Skeletal muscle satellite cell (primary cell): Measurements from ENCODE around the gene FCN1.

ENCODE experiments used
- H3K27me3 ChIP-seq: 2 replicates; pipeline ENCODE4 v1.7.0; 2013; ENCODE audit warnings: low read length; ENCODE audit not compliant: control insufficient read depth, insufficient read depth
- H3K36me3 ChIP-seq: 2 replicates; pipeline ENCODE4 v1.7.0; 2013; ENCODE audit warnings: mild to moderate bottlenecking, control low read depth, low read length; ENCODE audit not compliant: insufficient read depth
- H3K4me1 ChIP-seq: 2 replicates; pipeline ENCODE4 v1.7.0; 2013; ENCODE audit warnings: low read length; ENCODE audit not compliant: control insufficient read depth, insufficient read depth
- H3K4me2 ChIP-seq: 2 replicates; pipeline ENCODE4 v1.7.0; 2013; ENCODE audit warnings: mild to moderate bottlenecking, low read length
- H3K4me3 ChIP-seq: 2 replicates; pipeline ENCODE4 v1.7.0; 2013; ENCODE audit warnings: low read length
- H3K9ac ChIP-seq: 2 replicates; pipeline ENCODE4 v1.7.0; 2013; ENCODE audit warnings: mild to moderate bottlenecking, low read depth, low read length, moderate library complexity
- H3K9me3 ChIP-seq: replicated peaks from 2 replicates; pipeline ENCODE4 v1.7.0; 2013; ENCODE audit warnings: mild to moderate bottlenecking, control low read depth, low read length

The FCN1 gene

DNA sequence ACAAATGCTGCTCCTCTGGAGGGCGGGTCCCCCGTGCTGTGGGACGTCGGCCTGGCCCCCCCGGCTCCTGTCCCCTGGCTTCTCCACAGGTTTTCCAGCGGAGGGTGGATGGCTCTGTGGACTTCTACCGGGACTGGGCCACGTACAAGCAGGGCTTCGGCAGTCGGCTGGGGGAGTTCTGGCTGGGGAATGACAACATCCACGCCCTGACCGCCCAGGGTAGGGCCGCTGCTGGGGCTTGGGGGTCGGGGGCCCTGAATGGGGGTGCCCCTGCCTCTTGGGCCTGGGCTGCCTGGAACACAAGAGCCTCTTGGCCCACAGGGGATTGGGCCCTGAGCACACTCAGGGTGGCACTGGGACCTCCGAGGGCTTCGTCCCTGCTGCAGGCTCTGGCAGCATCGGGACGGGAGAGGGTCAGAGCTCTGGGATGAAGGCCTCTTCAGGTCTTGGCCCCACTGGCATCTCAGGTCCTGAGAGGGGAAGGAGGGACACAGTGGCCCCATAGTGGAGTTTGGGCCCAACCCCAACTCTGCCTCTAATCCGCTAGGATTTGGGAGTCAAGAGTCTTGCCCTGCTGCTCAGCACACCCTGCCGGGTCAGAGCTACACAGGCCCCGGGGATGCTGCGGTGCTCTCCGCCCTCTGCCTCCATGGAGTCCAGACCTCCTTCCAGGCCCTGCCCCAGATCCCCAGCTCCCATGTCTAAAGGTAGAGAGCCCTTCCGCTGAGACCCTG, 31.9 kb downstream of the FCN1 start:
- Histone ChIP-seq H3K4me3 (no peak overlapping the region), H3K4me2 (no peak overlapping the region), H3K9ac (no peak overlapping the region), H3K36me3 (no peaks in the 10 kb centered on the region), H3K4me1 (no peaks in the 10 kb centered on the region), H3K27me3 (peaks cover 49% of the 10 kb centered on the region), H3K9me3 (no peaks in the 10 kb centered on the region)

DNA sequence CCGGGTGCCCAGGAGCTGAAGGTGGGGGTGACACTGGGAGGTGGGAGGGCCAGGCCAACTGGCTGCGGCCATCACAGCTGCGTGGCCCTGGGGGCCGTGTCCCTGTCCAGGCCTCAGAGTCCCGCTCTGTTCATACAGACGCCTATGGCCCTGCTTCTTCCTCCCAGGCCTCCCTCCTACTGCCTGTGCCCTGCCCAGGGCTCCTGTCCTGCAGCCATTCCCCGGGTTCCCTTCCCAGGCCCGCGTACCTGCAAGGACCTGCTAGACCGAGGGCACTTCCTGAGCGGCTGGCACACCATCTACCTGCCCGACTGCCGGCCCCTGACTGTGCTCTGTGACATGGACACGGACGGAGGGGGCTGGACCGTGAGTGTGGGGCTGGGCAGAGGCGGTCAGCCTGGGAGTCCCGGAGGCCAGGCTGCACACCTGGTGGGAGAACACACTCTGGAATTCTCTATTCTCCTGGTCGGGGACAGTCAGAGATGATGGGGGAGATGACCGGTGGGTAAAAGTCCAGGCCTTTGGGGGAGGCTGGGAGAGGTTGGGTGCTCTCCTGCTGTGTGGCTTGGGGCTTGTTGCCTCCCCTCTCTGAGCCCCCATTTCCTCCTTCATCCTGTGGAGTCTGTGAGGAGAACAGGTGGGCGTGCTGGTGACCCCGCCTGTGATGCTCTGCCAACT, 32.6 kb downstream of the FCN1 start:
- H3K9ac ChIP-seq: no peak overlapping the region
- H3K9me3 ChIP-seq: no peaks in the 10 kb centered on the region
- peaks cover 48% of the 10 kb centered on the region for H3K27me3 ChIP-seq

DNA sequence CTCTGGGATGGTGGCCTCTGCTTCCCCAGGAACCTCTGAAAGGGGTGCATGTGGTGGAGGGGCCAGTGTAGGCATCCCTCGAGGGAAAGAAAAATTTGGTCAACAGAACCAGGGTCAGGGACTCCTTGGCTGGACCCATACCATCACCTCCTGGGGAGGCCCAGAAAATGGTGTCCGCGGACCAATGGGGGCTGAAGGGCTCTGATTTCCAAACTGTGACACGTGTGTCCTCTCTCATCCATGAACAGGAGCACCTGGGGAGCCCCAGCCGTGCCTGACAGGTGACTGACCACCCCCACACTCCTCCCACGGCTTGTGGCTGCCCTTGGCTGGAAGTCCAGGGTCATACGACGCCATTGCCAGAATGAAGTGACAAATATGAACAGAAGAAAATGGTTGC, 33.2 kb downstream of the FCN1 start:
- H3K9me3 ChIP-seq: no peaks in the 10 kb centered on the region
- H3K9ac ChIP-seq: no peak overlapping the region
- H3K27me3 ChIP-seq: peaks cover 49% of the 10 kb centered on the region
- no peak overlapping the region for H3K4me3 ChIP-seq
- H3K4me1 ChIP-seq: no peaks in the 10 kb centered on the region
- no peak overlapping the region for H3K4me2 ChIP-seq
- H3K36me3 ChIP-seq: no peaks in the 10 kb centered on the region

More for the DNA sequence above, 32.6 kb downstream of the FCN1 start:
- Histone ChIP-seq H3K4me1 (no peaks in the 10 kb centered on the region), H3K4me2 (no peak overlapping the region), H3K4me3 (no peak overlapping the region), H3K36me3 (no peaks in the 10 kb centered on the region)

DNA sequence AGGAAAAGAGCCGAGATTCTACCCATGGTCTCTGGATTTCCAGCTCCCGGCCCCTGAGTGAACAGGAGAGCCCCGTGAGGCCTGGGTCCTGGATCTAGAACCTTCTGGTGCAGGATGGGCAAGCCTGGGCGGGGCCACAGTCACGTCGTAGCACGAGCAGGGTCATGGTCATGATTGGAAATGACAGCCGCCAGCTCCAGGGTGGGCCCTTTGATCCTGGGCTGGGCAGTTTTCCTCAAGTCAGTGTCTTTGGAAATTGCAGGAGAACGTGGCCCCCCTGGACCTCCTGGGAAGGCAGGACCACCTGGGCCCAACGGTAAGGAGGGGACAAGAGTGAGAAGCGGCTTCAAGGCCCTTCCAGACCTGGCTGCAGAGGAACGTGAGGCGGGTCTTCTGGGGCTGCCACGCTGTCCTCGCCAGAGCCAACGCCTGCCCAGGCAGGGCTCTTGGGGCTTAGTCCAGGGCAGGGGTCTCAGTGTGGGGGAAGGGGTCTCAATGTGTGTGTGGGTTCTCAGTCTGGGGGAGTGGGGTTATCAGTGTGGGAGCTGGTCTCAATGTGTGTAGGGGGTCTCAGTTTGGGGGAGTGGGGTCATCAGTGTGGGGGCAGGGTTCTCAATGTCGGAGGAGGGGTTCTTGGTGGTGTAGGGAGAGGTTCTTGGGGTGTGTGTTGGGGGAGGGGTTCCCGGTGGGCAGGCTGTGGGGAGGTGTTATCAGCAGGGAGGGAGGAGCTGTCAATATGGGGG, 34.5 kb downstream of the FCN1 start:
- H3K27me3 ChIP-seq: peaks cover 53% of the 10 kb centered on the region
- H3K9me3 ChIP-seq: no peaks in the 10 kb centered on the region
- H3K9ac ChIP-seq: no peak overlapping the region
- no peaks in the 10 kb centered on the region for H3K36me3 ChIP-seq
- H3K4me1 ChIP-seq: no peaks in the 10 kb centered on the region
- H3K4me3 ChIP-seq: no peak overlapping the region
- no peak overlapping the region for H3K4me2 ChIP-seq

DNA sequence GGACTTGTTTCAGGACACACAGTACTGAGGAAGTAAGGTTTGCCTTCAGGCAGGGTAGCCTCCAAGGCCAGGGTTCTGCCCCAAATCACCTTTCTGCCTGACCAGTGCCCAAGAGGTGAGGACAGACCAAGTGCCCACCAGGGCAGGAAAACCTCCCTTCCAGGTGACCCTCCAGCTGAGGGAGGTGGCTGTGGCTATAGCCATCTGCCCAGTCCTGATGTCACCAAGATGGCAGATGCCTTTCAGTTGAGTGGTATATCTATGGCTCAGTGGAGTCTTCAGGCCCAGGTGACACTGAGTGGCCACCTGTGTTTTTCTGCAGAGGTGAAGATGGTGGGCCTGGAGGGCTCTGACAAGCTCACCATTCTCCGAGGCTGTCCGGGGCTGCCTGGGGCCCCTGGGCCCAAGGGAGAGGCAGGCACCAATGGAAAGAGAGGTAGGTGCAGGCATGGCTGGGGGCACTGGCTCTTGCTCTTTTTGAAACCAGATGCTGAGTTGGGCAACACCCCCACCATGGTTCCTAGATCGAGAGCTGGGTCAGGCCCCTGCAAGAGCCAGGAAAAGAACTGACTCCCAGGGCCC, 35.4 kb downstream of the FCN1 start:
- Histone ChIP-seq H3K4me2 (no peak overlapping the region), H3K4me1 (no peaks in the 10 kb centered on the region), H3K36me3 (no peaks in the 10 kb centered on the region), H3K9me3 (no peaks in the 10 kb centered on the region), H3K4me3 (no peak overlapping the region), H3K27me3 (peaks cover 53% of the 10 kb centered on the region), H3K9ac (no peak overlapping the region)

DNA sequence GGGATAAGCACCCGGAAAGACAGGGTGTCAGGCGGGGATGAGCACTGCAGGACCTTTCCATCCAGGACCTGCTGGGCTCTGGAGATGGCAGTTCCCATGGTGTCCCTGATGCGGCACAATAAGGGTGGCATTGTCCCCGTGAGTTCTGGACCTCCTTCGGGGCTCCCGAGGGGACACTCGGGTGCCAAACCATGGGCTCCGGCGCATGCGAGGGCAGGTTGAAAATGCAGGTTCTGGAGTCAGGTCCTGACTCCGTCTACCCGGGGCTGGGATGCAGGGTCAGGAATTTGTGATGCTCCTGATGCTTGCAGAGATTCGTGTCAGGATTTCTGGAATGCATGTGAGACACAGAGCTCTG, 36.4 kb downstream of the FCN1 start:
- Histone ChIP-seq H3K4me1 (no peaks in the 10 kb centered on the region), H3K4me2 (no peak overlapping the region), H3K4me3 (no peak overlapping the region), H3K27me3 (peaks cover 50% of the 10 kb centered on the region), H3K9ac (no peak overlapping the region), H3K9me3 (no peaks in the 10 kb centered on the region), H3K36me3 (no peaks in the 10 kb centered on the region)

DNA sequence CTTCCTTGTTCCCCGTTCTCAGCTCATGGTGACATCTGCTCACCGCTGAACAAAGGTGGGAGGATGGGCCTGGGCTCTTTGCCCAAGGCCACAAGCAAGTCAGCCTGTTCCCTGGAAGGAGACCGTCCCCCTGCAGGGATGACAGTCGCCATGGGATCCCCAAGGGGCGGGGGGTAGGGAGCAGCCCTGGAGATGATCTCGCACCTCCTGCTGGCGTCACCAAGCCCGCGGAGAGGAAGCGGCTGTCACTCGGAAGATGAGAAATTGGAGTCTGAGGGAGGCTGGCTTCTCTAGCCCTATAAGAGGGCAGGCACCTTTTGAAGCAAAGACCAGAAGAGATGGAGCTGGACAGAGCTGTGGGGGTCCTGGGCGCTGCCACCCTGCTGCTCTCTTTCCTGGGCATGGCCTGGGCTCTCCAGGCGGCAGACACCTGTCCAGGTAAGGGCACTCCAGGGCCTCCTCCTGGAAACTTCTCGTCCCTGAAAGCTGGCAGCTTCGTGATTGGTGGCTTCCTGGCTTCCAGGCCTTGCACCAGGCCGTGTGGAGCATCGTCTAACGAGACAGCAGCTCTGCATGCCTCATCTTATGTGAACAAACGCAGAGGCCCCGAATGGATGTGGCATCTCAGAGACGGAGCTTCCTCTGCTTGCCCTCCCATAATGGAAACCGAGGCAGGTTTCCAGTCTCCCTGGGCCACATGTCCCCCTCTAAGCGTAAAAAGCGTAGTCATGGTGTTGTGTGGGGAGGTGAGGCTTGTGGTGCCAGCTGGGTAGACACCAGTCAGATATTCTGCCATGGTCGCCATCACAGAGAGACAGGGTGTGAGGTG, 37.0 kb downstream of the FCN1 start, which contains the start of gene FCN2:
FCN2 (plus strand) TSS at position 327 of the 829 bp plus-strand sequence; CDS start at position 339, 12 bp downstream.
- Histone ChIP-seq H3K9ac (no peak within 1 kb of the TSS), H3K9me3 (no peaks in the 10 kb centered on the region), H3K4me2 (no peak within 1 kb of the TSS), H3K27me3 (peaks cover 54% of the 10 kb centered on the region), H3K4me3 (no peak within 1 kb of the TSS), H3K36me3 (no peaks in the 10 kb centered on the region), H3K4me1 (no peaks in the 10 kb centered on the region)

DNA sequence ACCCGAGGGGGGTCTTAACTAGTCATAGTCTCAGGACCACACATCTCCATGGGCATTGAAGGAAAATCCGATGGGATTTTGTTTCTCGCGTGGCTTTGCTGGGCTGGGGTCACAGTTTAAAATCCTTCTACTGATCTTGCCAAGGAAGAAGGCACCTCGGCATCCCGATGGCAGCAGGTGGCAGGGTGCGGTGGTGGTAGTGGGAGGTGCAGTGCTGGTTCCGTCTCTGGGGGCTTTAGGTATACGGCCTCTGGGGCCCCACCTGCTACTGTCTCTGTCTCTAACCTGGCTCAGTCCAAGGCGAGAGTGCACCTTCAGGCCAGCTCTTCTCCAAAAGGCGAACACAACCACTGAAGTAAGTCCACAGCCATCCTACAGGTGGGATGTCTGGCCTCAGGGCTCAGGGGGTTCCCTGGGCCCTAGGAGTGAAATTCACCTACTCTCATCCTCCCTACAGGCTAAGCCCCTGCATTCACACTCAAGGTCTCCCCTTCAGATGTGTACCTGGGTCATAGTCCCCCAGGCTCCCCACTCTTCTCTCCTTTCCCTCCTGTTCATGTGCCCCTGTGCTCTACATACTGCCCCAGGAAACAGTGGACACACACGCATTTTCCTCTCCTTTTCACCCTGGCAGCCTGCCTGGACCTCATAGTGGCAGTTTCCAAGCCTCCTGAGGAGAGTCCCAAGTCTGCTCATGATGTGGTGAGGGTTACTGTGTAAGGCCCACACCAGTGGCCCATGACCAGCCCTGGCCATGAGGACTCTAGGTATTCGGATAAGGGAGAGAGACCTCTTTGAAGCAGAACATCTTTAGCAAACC, 37.8 kb downstream of the FCN1 start:
- H3K4me3 ChIP-seq: no peak overlapping the region
- H3K4me1 ChIP-seq: no peaks in the 10 kb centered on the region
- peaks cover 62% of the 10 kb centered on the region for H3K27me3 ChIP-seq
- H3K4me2 ChIP-seq: no peak overlapping the region
- H3K9me3 ChIP-seq: no peaks in the 10 kb centered on the region
- H3K36me3 ChIP-seq: no peaks in the 10 kb centered on the region
- no peak overlapping the region for H3K9ac ChIP-seq

DNA sequence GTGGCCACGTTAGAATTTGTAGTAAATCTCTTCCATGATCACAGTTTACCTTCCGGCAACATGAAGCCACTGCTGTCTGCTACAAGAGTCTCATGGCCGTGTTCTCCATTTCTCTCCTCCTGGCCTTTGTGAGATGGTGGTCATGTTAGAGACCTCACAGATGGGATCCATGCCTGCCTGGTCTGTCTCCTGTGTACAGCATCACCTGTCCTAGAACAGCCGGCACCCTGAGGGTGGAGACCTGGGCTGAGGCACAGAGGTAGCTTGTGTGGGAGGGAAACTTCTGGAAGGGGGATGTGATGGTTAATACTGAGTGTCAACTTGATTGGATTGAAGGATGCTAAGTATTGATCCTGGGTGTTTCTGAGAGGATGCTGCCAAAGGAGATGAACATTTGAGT, 40.2 kb downstream of the FCN1 start:
- no peak overlapping the region for H3K4me3 ChIP-seq
- H3K9me3 ChIP-seq: no peaks in the 10 kb centered on the region
- H3K4me1 ChIP-seq: no peaks in the 10 kb centered on the region
- H3K36me3 ChIP-seq: no peaks in the 10 kb centered on the region
- no peak overlapping the region for H3K4me2 ChIP-seq
- H3K9ac ChIP-seq: no peak overlapping the region
- H3K27me3 ChIP-seq: peaks cover 63% of the 10 kb centered on the region

DNA sequence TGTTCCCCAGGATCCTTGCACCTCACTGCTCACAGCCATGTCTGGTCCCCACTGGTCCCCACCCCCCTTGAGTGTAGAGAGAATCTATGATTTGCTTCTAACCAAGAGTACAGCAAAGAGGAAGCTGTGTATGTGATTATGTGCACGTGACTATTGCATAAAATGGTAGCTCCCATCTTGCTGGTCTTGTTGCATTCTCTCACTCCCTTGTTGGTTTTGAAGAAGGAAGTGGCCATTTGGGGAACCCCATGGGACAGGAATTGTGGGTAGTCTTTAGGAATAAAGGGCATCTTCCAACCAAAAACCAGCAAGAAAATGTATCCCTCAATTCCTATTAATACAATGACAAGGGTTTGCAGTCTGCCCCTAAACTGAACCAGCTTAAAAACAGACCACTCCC, 42.3 kb downstream of the FCN1 start:
- Histone ChIP-seq H3K36me3 (no peaks in the 10 kb centered on the region), H3K4me3 (no peak overlapping the region), H3K4me2 (no peak overlapping the region), H3K9ac (no peak overlapping the region), H3K27me3 (peaks cover 58% of the 10 kb centered on the region), H3K4me1 (no peaks in the 10 kb centered on the region), H3K9me3 (no peaks in the 10 kb centered on the region)
